GM18519 (cell line): Measurements from ENCODE around the gene HCFC1.

Source experiments
- ATAC-seq: cut with Tn5 transposase; IDR thresholded peaks from one replicate; pipeline ENCODE4 v1.9.1; 2021; ENCODE audit warnings: mild to moderate bottlenecking, moderate library complexity; ENCODE audit not compliant: unreplicated experiment, low FRiP score

Gene HCFC1

GRCh38 chrX:153960786-153961185 is 10.8 kb downstream of the HCFC1 start:
- no peak for ATAC-seq

GRCh38 chrX:153960077-153960476 is 11.5 kb downstream of the HCFC1 start:
- no peak for ATAC-seq

- no peak for ATAC-seq
Measured at GRCh38 chrX:153959649-153960048, 12.0 kb downstream of the HCFC1 start.

- no peak for ATAC-seq
Measured at GRCh38 chrX:153958605-153959004, 13.0 kb downstream of the HCFC1 start.

GRCh38 chrX:153957224-153957623 is 14.4 kb downstream of the HCFC1 start:
- no peak for ATAC-seq

- no peak for ATAC-seq
Measured at GRCh38 chrX:153956044-153956907, 15.3 kb downstream of the HCFC1 start.

- no peak for ATAC-seq
Measured at GRCh38 chrX:153955228-153955732, 16.3 kb downstream of the HCFC1 start.

GRCh38 chrX:153954558-153955227 is 16.9 kb downstream of the HCFC1 start:
- no peak for ATAC-seq

- no peak for ATAC-seq
Measured at GRCh38 chrX:153953892-153954557, 17.6 kb downstream of the HCFC1 start.

GRCh38 chrX:153953342-153953830 is 18.2 kb downstream of the HCFC1 start:
- ATAC-seq: no peak

- ATAC-seq: no peak
Measured at GRCh38 chrX:153952373-153953026, 19.1 kb downstream of the HCFC1 start.

- no peak for ATAC-seq
Measured at GRCh38 chrX:153951683-153952372, 19.8 kb downstream of the HCFC1 start.

GRCh38 chrX:153950127-153950526 is 21.5 kb downstream of the HCFC1 start:
- no peak for ATAC-seq

- no peak for ATAC-seq
Measured at GRCh38 chrX:153948847-153949805, 22.5 kb downstream of the HCFC1 start.

GRCh38 chrX:153948002-153948466 is 23.6 kb downstream of the HCFC1 start:
- ATAC-seq: no peak

- ATAC-seq: no peak
Measured at GRCh38 chrX:153947009-153947769, 24.4 kb downstream of the HCFC1 start.

- ATAC-seq: no peak
Measured at GRCh38 chrX:153945956-153946943, 25.4 kb downstream of the HCFC1 start.
